Measurements from ENCODE around the gene SLMAP.

GRCh38 chr3:57948781-57949242, 192.7 kb downstream of the SLMAP start:
- no peak for TF ChIP-seq USF2 (IDR thresholded peaks at IDR 0.05)
- TF ChIP-seq, protein P1, sequence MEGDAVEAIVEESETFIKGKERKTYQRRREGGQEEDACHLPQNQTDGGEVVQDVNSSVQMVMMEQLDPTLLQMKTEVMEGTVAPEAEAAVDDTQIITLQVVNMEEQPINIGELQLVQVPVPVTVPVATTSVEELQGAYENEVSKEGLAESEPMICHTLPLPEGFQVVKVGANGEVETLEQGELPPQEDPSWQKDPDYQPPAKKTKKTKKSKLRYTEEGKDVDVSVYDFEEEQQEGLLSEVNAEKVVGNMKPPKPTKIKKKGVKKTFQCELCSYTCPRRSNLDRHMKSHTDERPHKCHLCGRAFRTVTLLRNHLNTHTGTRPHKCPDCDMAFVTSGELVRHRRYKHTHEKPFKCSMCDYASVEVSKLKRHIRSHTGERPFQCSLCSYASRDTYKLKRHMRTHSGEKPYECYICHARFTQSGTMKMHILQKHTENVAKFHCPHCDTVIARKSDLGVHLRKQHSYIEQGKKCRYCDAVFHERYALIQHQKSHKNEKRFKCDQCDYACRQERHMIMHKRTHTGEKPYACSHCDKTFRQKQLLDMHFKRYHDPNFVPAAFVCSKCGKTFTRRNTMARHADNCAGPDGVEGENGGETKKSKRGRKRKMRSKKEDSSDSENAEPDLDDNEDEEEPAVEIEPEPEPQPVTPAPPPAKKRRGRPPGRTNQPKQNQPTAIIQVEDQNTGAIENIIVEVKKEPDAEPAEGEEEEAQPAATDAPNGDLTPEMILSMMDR (IDR thresholded peaks at IDR 0.05) = no peak
- TF ChIP-seq, protein P2, sequence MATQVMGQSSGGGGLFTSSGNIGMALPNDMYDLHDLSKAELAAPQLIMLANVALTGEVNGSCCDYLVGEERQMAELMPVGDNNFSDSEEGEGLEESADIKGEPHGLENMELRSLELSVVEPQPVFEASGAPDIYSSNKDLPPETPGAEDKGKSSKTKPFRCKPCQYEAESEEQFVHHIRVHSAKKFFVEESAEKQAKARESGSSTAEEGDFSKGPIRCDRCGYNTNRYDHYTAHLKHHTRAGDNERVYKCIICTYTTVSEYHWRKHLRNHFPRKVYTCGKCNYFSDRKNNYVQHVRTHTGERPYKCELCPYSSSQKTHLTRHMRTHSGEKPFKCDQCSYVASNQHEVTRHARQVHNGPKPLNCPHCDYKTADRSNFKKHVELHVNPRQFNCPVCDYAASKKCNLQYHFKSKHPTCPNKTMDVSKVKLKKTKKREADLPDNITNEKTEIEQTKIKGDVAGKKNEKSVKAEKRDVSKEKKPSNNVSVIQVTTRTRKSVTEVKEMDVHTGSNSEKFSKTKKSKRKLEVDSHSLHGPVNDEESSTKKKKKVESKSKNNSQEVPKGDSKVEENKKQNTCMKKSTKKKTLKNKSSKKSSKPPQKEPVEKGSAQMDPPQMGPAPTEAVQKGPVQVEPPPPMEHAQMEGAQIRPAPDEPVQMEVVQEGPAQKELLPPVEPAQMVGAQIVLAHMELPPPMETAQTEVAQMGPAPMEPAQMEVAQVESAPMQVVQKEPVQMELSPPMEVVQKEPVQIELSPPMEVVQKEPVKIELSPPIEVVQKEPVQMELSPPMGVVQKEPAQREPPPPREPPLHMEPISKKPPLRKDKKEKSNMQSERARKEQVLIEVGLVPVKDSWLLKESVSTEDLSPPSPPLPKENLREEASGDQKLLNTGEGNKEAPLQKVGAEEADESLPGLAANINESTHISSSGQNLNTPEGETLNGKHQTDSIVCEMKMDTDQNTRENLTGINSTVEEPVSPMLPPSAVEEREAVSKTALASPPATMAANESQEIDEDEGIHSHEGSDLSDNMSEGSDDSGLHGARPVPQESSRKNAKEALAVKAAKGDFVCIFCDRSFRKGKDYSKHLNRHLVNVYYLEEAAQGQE (IDR thresholded peaks at IDR 0.05) = no peak
- TF ChIP-seq, protein P3, sequence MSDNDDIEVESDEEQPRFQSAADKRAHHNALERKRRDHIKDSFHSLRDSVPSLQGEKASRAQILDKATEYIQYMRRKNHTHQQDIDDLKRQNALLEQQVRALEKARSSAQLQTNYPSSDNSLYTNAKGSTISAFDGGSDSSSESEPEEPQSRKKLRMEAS (IDR thresholded peaks at IDR 0.05) = no peak
- TF ChIP-seq POLR2A (IDR thresholded peaks at IDR 0.05; ENCODE audit: low read length) = no peak
- no peak for TF ChIP-seq JUN (IDR thresholded peaks at IDR 0.05)
- no peak for TF ChIP-seq RFX5 (IDR thresholded peaks at IDR 0.05)
- no peak for TF ChIP-seq HMGXB4 (CRISPR knock-in tag; IDR thresholded peaks at IDR 0.05; ENCODE audit: borderline replicate concordance)
- TF ChIP-seq EHF (CRISPR knock-in tag; IDR thresholded peaks at IDR 0.05) = no peak
